ENCODE results near the gene UBL3.

DNA sequence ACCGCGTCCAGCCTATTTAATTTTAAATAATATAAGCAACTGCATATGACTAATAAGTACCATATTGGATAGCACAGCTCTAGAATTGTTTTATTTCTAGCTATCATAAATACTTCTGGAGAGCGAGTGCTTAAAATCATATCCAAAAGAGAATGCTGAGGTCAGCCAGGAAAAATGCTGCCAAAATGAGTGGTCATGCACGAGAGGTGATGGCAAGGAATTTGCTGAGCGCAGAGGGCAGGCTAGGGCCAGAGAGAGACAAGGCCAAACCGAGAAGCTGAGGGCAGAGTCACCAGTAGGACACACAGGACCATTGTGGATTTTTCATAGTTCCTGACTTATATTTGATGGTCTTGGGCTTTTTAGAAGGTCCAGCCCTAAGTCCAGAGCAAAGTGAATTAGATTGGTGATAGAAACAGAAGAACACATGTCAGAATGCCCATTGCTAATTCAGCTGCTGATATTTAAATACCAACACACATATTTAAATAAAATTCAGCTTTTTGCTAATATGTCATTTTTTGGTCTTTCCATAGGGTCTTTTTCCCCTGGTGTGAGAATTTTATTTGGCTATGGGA lies 33.6 kb upstream of the UBL3 start:
- no peak for TF ChIP-seq TCF3 (IDR thresholded peaks at IDR 0.05; ENCODE audit: borderline replicate concordance, insufficient read depth, low read depth, low read length)
- no peak for TF ChIP-seq SMC3 (IDR thresholded peaks at IDR 0.05; ENCODE audit: borderline replicate concordance, low read length)
- TF ChIP-seq HDAC6 (IDR thresholded peaks at IDR 0.05; ENCODE audit: unreplicated experiment), result no peak
- TF ChIP-seq RAD21 (IDR thresholded peaks at IDR 0.05; ENCODE audit: insufficient read depth, low read depth, low read length), result no peak
- TF ChIP-seq, protein P1, sequence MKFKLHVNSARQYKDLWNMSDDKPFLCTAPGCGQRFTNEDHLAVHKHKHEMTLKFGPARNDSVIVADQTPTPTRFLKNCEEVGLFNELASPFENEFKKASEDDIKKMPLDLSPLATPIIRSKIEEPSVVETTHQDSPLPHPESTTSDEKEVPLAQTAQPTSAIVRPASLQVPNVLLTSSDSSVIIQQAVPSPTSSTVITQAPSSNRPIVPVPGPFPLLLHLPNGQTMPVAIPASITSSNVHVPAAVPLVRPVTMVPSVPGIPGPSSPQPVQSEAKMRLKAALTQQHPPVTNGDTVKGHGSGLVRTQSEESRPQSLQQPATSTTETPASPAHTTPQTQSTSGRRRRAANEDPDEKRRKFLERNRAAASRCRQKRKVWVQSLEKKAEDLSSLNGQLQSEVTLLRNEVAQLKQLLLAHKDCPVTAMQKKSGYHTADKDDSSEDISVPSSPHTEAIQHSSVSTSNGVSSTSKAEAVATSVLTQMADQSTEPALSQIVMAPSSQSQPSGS (IDR thresholded peaks at IDR 0.05; ENCODE audit: low read length), result no peak
- TF ChIP-seq, protein P2, sequence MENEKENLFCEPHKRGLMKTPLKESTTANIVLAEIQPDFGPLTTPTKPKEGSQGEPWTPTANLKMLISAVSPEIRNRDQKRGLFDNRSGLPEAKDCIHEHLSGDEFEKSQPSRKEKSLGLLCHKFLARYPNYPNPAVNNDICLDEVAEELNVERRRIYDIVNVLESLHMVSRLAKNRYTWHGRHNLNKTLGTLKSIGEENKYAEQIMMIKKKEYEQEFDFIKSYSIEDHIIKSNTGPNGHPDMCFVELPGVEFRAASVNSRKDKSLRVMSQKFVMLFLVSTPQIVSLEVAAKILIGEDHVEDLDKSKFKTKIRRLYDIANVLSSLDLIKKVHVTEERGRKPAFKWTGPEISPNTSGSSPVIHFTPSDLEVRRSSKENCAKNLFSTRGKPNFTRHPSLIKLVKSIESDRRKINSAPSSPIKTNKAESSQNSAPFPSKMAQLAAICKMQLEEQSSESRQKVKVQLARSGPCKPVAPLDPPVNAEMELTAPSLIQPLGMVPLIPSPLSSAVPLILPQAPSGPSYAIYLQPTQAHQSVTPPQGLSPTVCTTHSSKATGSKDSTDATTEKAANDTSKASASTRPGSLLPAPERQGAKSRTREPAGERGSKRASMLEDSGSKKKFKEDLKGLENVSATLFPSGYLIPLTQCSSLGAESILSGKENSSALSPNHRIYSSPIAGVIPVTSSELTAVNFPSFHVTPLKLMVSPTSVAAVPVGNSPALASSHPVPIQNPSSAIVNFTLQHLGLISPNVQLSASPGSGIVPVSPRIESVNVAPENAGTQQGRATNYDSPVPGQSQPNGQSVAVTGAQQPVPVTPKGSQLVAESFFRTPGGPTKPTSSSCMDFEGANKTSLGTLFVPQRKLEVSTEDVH (IDR thresholded peaks at IDR 0.05; ENCODE audit: low read depth, partially characterized antibody), result no peak
